Measurements from ENCODE around the gene GMPPA.

Gene GMPPA

DNA sequence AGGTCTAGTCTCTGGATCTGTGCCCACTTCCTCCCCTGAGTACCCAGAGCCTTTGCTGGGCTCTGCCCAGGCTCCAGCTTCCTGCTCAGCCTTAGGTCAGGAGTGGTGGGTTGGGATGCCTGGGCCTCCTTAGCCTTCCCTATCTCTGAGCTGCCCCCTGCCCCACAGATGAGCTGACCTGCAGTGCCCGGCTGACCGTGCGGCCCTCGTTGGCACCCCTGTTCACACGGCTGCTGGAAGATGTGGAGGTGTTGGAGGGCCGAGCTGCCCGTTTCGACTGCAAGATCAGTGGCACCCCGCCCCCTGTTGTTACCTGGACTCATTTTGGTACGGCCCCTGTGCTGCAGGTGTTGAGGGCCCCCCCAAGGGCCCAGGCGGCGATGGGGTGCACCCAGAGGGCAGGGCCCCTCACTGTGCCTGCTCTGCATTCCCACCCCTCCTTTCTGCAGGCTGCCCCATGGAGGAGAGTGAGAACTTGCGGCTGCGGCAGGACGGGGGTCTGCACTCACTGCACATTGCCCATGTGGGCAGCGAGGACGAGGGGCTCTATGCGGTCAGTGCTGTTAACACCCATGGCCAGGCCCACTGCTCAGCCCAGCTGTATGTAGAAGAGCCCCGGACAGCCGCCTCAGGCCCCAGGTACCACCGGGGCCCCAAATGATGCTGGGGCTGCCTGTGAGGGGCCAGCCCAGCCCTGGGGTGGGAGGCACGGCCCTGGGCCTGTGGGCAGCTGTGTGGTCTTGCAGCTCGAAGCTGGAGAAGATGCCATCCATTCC is 30.1 kb upstream of the GMPPA start:
- DNase-seq, result no peak

DNA sequence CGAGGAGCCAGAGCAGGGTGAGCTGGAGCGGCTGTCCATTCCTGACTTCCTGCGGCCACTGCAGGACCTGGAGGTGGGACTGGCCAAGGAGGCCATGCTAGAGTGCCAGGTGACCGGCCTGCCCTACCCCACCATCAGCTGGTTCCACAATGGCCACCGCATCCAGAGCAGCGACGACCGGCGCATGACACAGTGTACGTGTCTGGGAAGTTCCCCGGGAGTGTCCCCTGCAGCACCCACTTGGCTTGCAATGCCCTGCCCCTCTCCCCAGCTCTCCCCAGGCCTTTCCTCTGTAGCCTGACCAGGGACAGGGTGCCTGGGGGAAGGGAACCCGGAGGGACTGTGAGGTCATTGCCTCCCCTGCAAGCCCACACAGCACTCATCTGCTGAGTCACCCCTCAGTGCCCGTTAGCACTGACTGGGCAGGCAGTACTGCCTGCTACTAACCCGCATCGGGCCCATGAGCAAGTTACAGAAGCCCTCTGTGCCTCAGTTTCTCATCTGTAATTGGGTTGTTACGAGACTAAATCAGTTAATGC is 29.4 kb upstream of the GMPPA start:
- no peak for DNase-seq

- no peak for DNase-seq
Observed at GRCh38 chr2:219470429-219470828, 28.3 kb upstream of the GMPPA start.

DNA sequence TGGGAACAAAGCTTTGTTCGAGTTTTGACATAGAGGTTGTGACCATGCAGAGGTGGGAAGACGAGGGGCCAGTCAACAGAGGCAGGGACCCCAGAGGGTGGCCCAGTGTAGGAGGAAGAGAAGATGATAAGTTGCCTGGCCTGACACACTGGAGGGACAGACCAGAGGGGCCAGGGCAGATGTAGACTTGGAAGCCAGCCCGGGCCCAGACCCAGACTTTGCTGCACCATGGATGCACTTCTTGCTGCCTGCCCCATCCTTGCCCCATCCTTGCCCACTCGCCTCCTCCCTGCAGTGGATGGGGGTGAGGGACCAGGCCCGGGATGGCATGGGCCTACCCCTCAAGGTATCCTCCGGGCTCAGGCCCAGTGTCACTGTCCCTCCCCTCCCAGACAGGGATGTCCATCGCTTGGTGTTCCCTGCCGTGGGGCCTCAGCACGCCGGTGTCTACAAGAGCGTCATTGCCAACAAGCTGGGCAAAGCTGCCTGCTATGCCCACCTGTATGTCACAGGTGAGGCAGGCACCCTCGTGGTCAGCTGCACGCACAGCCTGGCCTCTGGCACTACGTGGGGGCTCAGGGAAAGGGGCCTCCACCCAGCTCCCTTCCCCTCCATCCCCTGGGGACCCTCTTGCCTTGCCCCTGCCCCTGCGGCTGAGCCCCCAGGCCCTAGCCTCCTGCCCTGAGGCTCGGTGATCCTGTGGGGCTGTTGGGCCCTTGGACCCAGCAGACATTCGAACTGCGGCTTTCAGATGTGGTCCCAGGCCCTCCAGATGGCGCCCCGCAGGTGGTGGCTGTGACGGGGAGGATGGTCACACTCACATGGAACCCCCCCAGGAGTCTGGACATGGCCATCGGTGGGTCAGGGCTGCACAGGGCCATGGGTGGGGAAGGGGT is 27.0 kb upstream of the GMPPA start:
- DNase-seq, result no peak

- DNase-seq, result no peak
Observed at GRCh38 chr2:219472629-219473187, 26.0 kb upstream of the GMPPA start.

GRCh38 chr2:219473511-219473910 is 25.2 kb upstream of the GMPPA start:
- no peak for DNase-seq

DNA sequence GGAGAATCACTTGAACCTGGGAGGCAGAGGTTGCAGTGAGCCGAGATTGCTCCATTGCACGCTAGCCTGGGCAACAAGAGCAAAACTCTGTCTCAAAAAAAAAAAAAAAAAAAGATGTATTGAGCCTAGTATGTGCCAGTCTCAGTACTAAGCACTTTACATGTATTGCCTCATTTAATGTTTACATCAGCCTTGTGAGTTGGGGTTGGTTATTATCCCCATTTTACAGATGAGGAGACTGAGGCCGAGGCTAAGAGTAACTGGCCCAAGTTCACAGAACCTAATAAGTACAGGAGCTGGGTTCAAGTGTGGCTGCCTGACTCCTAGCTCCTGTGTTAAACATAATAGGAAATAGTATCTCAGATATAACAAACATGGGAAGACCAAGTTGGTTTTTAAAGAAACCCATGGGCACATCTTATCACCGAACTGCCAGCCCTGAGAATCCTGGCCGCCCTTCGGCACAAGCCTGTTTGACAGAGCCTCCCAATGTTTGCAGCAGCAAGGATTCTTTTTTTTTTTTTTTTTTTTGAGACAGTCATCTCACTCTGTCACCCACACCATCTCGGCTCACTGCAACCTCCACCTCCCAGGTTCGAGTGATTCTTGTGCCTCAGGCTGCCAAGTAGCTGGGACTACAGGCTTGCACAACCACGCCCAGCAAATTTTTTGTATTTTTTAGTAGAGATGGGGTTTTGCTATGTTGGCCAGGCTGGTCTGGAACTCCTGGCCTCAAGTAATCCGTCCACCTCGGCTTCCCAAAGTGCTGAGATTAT is 24.2 kb upstream of the GMPPA start:
- no peak for DNase-seq

DNA sequence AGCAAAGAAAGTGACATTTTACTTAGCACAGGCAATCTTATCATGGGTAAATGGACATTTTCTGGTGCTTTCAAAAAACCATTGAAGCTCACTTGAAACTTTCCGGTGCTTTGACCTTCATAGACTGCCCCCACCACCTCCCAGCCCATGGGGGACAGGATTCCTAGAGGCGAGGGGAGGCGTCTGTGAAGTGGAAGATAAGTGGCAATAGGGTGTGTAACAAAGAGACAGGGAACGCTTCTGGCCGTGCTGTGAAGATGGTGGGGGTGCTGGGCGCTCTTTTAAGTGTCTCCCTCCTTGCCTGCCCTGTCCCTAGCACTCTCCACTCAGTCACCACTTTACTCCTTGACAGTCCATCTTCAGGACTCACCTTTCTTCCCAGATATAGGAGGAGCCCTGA is 23.4 kb upstream of the GMPPA start:
- no peak for DNase-seq

DNA sequence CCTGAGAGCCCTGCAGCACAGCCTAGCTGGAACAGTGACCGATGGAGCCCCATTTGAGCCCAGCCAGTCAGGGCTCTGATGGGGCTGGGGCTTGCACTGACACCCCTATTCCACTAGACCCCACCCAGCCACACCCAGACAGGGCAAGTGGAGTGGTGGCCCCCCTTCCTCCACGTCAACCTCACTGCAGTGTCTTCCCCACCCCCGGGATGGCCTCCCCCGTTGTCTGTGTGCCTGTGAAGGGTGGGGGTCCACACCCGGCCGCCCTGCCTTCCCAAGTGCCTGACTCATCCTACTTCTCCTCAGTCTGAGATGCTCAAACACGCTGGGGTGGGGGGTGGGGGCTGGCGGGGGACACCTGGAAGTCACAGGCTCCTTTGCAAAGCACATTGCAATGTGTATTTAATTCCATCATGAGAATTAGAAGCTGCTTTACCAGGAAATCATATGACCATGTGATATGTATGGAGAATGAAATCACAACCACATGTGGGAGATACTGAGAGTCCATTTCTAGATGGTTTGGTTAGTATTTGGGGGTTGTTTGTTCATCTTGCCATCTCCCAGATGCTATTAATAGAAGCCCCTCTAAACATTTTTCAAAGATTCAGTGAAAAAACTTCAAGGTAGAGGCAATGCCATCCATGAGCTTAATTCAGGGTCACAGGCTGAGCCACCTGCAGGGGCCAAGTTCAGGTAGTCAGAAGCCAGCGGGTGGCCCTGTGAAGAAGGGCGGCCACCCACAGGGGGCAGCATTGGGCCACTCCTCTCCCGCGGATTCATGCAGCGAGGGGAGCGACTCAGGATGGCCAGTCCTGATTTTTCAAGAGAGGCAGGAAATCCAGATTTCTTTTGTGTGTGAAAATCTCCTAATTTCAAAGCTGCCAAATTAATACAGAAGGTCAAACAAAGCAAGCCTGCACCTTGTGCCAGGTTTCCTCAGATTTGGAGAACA is 22.7 kb upstream of the GMPPA start:
- peak; percentile 24 to 53 for DNase-seq

DNA sequence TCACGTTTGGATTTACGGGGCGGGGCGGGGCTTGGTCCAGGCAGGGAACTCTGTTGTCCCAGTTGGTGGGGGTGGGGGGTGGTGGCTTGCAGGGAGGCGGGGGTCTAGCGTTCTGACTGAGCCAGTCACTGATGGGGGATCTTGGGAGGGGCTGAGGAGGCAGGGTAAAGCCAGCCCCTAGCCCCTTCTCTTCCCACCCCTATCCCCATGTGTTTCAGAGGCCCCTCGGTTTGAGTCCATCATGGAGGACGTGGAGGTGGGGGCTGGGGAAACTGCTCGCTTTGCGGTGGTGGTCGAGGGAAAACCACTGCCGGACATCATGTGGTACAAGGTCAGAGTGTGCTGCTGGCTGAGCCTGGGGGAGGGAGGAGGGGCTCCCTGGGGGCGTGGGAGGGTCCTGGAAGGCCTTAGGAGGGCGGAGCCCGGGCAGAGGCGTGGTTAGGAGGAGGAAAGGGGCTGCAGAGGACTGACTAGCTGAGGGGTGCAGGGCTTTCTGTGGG is 22.0 kb upstream of the GMPPA start:
- DNase-seq, result no peak

GRCh38 chr2:219477179-219477578 is 21.5 kb upstream of the GMPPA start:
- no peak for DNase-seq

GRCh38 chr2:219477815-219478214 is 20.9 kb upstream of the GMPPA start:
- no peak for DNase-seq

DNA sequence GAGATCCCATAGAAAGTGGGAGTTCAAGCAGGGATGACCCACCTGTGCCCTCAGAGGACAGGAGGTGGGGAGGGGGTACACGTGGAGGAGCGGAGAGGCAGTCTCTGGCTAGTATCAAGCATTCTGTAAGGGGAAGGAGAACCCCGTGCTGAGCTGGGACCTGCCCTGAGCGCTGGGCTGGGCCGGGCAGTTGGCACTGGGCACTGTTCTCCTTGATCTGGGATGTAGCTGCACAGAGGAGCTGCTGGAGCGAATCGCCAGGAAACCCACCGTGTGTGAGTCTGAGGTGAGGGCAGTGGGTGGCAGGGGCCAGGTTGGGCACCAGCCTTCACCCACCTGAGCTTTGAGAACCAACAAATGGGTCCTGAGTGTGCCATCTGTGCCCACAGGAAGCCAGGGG is 19.8 kb upstream of the GMPPA start:
- DNase-seq, result no peak

DNA sequence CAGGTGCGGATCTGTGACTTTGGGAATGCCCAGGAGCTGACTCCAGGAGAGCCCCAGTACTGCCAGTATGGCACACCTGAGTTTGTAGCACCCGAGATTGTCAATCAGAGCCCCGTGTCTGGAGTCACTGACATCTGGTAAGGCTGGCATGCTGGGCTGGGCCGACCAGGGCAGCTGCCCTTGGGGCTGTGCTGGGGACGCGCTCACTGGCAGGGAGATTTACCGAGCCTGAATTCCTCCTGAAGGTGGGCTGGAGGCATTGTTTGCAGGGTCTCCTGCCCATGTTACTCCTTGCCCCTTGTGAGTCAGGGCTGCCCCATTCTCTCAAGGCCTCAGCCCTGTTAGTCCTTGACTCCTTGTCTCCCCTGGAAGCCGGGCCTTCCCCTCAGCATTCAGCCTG is 18.7 kb upstream of the GMPPA start:
- DNase-seq, result no peak

GRCh38 chr2:219482674-219483405 is 15.9 kb upstream of the GMPPA start:
- DNase-seq, result no peak

- DNase-seq, result no peak
Observed at GRCh38 chr2:219483451-219484342, 15.0 kb upstream of the GMPPA start.

- DNase-seq, result no peak
Observed at GRCh38 chr2:219484343-219485200, 14.1 kb upstream of the GMPPA start.

DNA sequence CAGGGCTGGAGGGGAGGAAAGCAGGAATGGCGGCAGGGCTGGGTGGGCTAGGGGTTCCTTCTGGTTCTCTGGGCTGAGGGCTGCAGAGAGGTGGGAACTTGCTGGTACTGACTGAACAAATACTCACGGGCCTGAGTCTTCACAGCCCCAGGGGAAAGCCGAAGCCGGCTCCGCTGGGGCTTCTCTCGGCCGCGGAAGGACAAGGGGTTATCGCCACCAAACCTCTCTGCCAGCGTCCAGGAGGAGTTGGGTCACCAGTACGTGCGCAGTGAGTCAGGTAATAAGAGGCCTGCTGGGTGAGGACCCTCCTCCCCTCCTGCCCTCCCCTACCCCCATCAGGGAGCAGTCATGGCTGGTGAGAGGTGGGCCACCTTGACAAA is 13.5 kb upstream of the GMPPA start:
- no peak for DNase-seq
